NCI-H2107 (cell line): Measurements from ENCODE around the gene ARHGAP35.
"Not testable (repeated sequence)": the region's sequence is repeated elsewhere in the genome, so short reads cannot be mapped to it uniquely, and the experiment has no call there.

Experiments used
- DNase-seq: peaks from one replicate; lab custom pipeline; 2025; lab: John Stamatoyannopoulos, UW

The ARHGAP35 gene

DNA sequence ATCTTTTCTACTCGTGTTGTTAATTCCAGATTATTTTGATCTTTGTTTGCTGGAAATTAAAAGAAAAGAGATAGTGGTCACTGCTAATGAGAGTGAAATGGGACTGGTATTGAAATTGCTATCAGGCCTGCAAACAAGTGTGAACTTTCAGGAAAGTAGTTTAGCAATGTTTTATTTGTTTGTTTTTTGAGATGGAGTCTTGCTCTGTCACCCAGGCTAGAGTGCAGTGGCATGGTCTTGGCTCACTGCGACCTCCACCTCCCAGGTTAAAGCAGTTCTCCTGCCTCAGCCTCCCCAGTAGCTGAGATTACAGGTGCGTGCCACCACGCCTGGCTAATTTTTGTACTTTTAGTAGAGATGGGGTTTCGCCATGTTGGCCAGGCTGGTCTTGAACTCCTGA lies 10.4 kb downstream of the ARHGAP35 start:
- not testable (repeated sequence) for DNase-seq

DNA sequence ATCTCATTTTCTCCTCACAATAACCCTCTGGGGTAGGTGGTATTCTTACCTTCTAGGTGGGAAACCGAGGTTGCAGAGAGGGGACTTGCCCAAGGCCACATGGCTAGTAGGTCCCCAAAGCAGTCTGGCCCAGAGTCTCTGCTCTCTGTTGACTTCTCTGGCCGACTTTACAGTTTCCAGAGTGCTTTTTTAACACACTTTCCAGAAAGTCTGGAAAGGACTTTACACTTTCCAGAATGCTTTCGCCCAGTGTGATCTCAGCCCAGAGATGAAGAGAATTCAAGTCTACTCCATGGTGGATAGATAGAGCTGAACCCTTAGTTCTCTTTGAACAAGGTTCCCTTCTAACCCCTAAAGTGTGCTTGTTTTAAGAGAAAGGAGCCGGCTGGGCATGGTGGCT lies 12.2 kb downstream of the ARHGAP35 start:
- no peak for DNase-seq

- no peak for DNase-seq
These were observed 14.4 kb downstream of the ARHGAP35 start for GRCh38 chr19:46875234-46875633.

DNA sequence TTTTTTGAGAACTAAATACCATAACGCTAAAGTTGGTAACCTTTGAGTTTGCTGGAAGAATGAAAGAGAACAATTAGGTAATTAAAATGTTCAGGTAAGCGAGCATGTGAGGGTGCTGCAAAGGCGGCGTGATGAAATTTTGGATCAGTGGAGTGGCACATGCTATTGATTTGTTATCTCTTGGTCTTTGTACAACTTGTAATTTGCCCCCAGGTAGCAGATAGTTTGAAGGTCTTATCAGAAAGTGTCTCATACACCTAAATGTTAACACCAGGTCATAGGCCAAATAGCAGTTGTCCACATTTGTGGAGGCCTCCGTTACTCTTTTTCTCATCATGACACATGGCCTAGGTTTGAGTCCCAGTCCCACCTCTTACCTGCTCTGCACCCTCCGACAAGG lies 14.9 kb downstream of the ARHGAP35 start:
- DNase-seq: no peak

DNA sequence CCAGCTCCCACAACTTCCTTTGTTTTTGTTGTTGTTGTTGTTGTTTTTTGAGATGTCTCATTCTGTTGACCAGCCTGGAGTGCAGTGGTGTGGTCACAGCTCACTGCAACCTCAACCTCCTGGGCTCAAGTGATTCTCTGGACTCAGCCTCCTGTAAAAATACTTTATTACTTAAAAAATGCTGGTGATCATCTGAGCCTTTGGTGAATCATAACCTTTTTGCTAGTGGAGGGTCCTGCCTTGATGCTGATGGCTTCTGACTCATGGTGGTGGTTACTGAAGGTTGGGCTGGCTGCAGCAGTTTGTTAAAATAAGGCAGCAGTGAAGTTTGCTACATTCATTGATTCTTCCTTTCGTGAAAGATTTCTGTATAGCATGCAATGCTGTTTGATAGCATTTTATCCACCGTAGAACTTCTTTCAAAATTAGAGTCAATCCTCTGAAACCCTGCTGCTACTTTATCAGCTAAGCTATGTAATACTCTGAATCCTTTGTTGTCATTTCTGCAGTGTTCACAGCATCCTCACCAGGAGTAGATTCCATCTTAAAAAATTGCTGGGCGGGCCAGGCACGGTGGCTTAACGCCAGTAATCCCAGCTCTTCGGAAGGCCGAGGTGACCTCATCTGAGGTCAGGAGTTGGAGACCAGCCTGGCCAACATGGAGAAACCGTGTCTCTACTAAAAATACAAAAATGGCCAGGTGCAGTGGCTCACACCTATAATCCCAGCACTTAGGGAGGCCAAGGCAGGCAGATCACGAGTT lies 18.0 kb downstream of the ARHGAP35 start:
- no peak for DNase-seq

DNA sequence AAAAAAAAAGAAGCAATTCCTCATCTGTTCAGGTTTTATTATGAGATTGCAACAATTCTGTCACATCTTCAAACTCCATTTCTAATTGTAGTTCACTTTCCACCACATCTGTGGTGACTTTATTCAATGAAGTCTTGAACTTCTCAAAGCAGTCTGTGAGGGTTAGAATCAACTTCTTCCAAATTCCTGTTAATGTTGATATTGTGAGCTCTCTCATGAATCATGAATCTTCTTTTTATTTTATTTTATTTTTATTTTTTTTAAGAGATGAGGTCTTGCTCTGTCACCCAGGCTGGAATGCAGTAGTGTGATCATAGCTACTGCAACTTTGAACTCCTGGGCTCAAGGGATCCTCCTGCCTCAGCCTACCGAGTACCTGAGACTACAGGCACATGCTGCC lies 19.6 kb downstream of the ARHGAP35 start:
- no peak for DNase-seq

DNA sequence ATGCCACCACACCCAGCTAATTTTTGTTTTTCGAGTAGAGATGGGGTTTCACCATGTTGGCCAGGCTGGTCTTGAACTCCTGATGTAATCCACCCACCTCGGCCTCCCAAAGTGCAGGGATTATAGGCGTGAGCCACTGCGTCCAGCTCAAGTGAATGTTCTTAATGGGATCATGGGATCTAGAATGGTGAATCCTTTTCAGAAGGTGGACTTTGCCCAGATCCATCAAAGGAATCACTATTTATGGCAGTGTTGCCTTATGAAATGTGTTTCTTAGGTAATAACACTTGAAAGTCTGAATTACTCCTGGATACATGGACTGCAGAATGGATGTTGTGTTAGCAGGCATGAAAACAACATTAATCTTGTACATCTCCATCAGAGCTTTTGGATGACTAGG lies 20.3 kb downstream of the ARHGAP35 start:
- no peak for DNase-seq

DNA sequence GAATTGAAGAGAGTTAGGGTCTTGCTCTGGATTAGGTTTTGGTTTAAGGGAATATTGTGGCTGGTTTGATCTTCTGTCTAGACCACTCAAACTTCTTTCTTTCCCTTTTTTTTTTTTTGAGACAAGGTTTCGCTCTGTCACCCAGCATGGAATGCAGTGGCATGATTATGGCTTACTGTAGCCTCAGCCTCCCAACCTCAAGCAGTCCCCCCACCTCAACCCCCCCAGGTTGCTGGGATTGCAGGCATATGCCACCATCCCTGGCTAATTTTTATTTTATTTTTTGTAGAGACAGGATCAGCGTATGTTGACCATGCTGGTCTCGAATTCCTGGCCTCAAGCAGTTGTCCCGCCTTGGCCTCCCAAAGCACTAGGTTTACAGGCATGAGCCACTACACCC lies 21.2 kb downstream of the ARHGAP35 start:
- no peak for DNase-seq

DNA sequence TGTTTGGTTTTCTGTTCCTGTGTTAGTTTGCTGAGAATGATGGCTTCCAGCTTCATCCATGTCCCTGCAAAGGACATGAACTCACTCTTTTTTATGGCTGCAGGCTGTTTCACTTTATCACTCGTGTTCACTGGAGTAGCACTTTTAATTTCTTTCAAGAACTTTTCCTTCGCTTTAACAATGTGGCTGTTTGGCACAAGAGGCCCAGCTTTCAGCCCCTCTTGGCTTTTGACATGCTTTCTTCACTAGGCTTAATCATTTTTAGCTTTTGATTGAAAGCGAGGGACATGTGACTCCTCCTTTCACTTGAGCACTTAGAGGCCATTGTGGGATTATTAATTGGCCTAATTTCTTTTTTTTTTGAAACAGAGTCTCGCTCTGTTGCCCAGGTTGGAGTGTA lies 22.0 kb downstream of the ARHGAP35 start:
- not testable (repeated sequence) for DNase-seq

- DNase-seq: no peak
These were observed 24.6 kb downstream of the ARHGAP35 start for GRCh38 chr19:46885411-46885810.

- DNase-seq: no peak
These were observed 25.9 kb downstream of the ARHGAP35 start for GRCh38 chr19:46886546-46887239.

- DNase-seq: no peak
These were observed 26.5 kb downstream of the ARHGAP35 start for GRCh38 chr19:46887240-46887782.

GRCh38 chr19:46890423-46891170 lies 29.8 kb downstream of the ARHGAP35 start:
- no peak for DNase-seq

DNA sequence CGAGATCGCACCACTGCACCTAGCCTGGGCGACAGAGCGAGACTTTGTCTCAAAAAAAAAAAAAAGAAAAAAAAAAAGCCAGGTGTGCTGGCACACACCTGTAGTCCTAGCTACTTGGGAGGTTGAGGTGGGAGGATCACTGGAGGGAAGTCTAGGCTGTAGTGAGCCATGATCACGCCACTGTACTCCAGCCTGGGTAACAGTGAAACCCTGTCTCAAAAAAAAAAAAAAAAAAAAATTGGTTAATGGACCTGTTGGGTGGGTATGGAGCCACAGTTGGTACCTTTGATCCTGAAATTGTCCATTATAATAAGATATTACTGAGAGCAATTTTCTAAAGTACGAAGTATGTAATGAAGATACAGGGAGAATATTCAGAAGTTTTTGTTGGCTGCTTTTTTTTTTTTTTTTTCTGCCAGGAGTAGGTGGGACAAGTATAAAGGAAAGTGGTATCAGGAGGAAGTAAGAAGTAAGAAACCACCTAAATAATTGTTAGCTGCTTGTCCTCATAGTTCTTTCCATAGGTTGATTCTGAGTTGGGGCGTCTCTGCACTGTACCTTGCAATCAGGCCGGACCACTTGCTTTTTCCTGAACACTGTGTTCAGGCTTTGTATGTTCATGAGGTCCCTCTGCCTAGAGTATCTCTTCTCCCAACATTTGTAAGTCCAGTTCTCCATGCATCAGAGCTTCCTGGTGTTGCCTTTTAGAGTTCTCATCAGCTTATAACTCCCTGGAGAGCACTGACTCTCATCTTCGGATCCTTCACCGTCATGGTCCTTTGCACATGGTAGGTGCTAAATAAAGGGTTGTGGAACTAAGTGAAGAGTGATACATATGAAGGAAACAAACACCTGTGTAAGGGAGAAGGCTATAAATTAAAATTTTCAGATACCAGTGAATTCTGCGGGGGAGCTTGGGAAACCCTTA lies 31.7 kb downstream of the ARHGAP35 start:
- no peak for DNase-seq

DNA sequence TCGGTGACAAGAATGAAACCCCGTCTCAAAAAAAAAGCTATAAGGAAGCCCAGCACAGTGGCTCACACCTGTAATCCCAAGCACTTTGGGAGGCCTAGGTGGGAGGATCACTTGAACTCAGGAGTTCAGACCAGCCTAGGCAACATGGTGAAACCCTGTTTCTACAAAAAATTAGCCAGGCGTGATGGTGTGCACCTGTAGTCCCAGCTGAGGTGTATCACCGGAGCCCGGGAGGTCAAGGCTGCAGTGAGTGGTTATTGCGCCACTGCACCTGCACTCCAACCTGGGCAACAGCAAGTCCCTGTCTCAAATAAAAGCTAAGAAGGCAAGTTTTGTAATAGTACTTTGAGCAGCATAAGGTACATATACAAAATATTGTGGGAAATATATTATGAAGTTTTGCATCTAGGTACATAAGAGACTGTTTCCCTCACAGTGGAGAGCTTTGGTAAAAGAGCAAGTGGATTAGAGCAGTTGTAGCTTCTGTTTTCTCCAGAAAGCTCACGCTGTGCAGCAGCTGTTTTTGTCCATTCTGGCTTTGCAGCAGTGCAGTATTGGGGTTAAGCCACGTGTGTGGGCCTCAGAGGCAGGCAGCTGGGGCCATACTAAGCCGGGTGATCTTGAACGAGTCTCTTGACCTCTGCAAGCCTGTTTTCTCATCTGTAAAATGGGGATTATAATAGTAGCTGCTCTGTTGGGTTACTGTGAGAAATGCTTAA lies 35.4 kb downstream of the ARHGAP35 start:
- DNase-seq: no peak

- no peak for DNase-seq
These were observed 37.9 kb downstream of the ARHGAP35 start for GRCh38 chr19:46898731-46899130.

DNA sequence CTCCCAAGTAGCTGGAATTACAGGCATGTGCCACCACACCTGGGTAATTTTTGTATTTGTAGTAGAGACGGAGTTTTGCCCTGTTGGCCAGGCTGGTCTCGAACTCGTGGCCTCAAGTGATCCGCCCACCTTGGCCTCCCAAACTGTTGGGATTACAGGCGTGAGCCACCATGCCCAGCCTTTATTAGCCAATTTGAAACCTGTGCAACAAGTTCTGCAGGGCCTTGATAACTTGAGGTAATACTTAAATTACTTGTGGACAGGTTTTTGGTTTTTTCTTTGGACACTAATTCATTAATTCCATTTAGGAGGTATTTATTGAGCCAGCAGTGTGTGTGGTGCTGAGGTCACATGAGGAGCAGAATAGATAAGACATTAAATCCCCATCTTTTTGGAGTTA lies 39.5 kb downstream of the ARHGAP35 start:
- DNase-seq: no peak

- no peak for DNase-seq
These were observed 41.1 kb downstream of the ARHGAP35 start for GRCh38 chr19:46901701-46902401.

- no peak for DNase-seq
These were observed 41.6 kb downstream of the ARHGAP35 start for GRCh38 chr19:46902402-46902766.

DNA sequence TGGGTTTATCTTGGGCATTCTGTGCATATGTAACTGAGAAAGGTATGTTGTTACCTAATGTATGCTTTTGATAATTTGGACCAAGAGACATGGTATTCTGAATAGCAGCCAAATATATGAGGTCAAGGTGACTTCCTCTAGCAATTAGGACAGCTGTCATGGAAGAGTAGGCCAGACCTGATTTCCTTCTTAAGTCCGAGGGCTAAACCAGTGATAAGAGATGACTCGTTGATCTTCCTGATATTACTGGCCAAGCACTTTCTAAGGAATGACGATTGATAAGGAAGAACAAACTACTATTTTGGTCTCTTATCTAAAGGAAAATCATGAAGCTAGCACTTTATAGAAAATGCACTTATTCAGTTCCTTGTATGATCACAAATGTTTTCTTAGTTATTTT lies 42.7 kb downstream of the ARHGAP35 start:
- no peak for DNase-seq
